ENCODE data around the gene B3GNT8. TPM values are rescaled to one million over a fixed set of nuclear protein-coding genes. Genes with fewer than 3 reads are reported as not detected.

The B3GNT8 gene
- total and polyA plus RNA-seq, 9 of the 15 experiments (the other 6 are each of a cell fraction or from before 2014, with no cell fraction given), result 0.11 to 2.9 (median 0.65) TPM; not detected in 2

GRCh38 chr19:41377977-41378709 lies 49.0 kb downstream of the B3GNT8 start (continued):
- no peak for TF ChIP-seq ZNF445 (CRISPR knock-in tag; IDR thresholded peaks at IDR 0.05; ENCODE audit: low read depth)
- no peak for TF ChIP-seq ARID1B (IDR thresholded peaks at IDR 0.05)
- no peak for TF ChIP-seq MGA (IDR thresholded peaks at IDR 0.05)
- peak; percentile 31; the same call in 1 of the 2 replicates for TF ChIP-seq TFAP4 (CRISPR knock-in tag; IDR thresholded peaks at IDR 0.05; ENCODE audit: borderline replicate concordance)
- no peak for TF ChIP-seq TGIF2 (CRISPR knock-in tag; IDR thresholded peaks at IDR 0.05)
- no peak for TF ChIP-seq NFIX (CRISPR knock-in tag; IDR thresholded peaks at IDR 0.05; ENCODE audit: low read depth)
- no peak for TF ChIP-seq ZBTB26 (CRISPR knock-in tag; IDR thresholded peaks at IDR 0.05)
- no peak for TF ChIP-seq ZBTB12 (CRISPR knock-in tag; IDR thresholded peaks at IDR 0.05)
- TF ChIP-seq ZNF134 (CRISPR knock-in tag; conservative IDR thresholded peaks at IDR 0.05), result no peak
- TF ChIP-seq RBBP5 (IDR thresholded peaks at IDR 0.05; ENCODE audit: borderline replicate concordance, insufficient read depth, low read length, poor library complexity, severe bottlenecking), result no peak
- no peak for TF ChIP-seq TFAM (CRISPR knock-in tag; conservative IDR thresholded peaks at IDR 0.05)
- TF ChIP-seq ETV1 (tag; conservative IDR thresholded peaks at IDR 0.05; ENCODE audit: low read depth), result no peak

Data from K562 (cell line).